ENCODE results near the gene VAMP4.

VAMP4 gene

GRCh38 chr1:171751221-171751620 lies 9.4 kb upstream of the VAMP4 start:
- TF ChIP-seq, protein P1, sequence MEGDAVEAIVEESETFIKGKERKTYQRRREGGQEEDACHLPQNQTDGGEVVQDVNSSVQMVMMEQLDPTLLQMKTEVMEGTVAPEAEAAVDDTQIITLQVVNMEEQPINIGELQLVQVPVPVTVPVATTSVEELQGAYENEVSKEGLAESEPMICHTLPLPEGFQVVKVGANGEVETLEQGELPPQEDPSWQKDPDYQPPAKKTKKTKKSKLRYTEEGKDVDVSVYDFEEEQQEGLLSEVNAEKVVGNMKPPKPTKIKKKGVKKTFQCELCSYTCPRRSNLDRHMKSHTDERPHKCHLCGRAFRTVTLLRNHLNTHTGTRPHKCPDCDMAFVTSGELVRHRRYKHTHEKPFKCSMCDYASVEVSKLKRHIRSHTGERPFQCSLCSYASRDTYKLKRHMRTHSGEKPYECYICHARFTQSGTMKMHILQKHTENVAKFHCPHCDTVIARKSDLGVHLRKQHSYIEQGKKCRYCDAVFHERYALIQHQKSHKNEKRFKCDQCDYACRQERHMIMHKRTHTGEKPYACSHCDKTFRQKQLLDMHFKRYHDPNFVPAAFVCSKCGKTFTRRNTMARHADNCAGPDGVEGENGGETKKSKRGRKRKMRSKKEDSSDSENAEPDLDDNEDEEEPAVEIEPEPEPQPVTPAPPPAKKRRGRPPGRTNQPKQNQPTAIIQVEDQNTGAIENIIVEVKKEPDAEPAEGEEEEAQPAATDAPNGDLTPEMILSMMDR (IDR thresholded peaks at IDR 0.05) = no peak
- TF ChIP-seq ZFX (IDR thresholded peaks at IDR 0.05; ENCODE audit: borderline replicate concordance) = no peak
- no peak overlapping the region for H3K27ac ChIP-seq

GRCh38 chr1:171748651-171749050 lies 6.8 kb upstream of the VAMP4 start:
- H3K27ac ChIP-seq = no peak overlapping the region
- no peak for TF ChIP-seq ZFX (IDR thresholded peaks at IDR 0.05; ENCODE audit: borderline replicate concordance)
- TF ChIP-seq, protein P1 (IDR thresholded peaks at IDR 0.05) = no peak

DNA sequence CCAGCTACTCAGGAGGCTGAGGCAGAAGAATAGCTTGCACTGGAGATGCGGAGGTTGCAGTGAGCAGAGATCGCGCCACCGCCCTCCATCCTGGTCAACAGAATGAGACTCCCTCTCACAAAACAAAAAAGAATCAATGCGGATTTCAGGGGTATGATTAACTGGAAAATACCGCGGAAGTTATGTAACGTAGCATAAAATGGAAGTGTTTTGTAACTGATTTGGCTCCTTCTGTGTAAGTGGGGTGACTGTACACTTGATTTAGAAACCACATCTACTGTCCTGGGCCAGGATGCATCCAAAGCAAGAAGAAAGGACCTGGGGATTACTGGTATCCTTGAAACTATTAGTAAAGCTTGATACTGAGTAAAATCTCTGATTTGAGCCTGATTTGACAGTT lies 3.1 kb upstream of the VAMP4 start:
- TF ChIP-seq, protein P1 (IDR thresholded peaks at IDR 0.05) = no peak
- TF ChIP-seq ZFX (IDR thresholded peaks at IDR 0.05; ENCODE audit: borderline replicate concordance) = no peak

GRCh38 chr1:171743081-171743870 lies 1.4 kb upstream of the VAMP4 start:
- peak overlapping the region; percentile 98 for H3K27ac ChIP-seq
- TF ChIP-seq ZFX (IDR thresholded peaks at IDR 0.05; ENCODE audit: borderline replicate concordance) = no peak
- TF ChIP-seq, protein P1 (IDR thresholded peaks at IDR 0.05) = no peak

More for the DNA sequence above, 3.1 kb upstream of the VAMP4 start:
- no peak overlapping the region for H3K27ac ChIP-seq

DNA sequence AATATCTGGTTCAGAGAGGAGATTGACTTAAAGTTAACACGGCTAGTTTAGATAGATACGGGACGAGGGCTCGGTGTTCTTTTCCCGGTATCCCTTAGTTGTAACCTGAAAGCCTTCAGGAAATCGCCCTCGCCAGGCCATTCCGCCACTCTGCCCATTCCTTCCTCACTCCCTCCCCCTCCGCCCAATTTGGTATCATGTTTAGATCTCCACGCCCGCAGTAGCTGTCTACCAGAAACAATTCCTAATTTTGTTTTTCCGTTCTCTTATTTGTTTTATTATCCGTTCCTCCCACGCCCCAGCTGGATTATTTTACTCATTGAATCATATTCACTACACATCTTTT lies 685 bp upstream of the VAMP4 start:
- TF ChIP-seq ZFX (IDR thresholded peaks at IDR 0.05; ENCODE audit: borderline replicate concordance) = no peak
- TF ChIP-seq, protein P1 (IDR thresholded peaks at IDR 0.05) = no peak

DNA sequence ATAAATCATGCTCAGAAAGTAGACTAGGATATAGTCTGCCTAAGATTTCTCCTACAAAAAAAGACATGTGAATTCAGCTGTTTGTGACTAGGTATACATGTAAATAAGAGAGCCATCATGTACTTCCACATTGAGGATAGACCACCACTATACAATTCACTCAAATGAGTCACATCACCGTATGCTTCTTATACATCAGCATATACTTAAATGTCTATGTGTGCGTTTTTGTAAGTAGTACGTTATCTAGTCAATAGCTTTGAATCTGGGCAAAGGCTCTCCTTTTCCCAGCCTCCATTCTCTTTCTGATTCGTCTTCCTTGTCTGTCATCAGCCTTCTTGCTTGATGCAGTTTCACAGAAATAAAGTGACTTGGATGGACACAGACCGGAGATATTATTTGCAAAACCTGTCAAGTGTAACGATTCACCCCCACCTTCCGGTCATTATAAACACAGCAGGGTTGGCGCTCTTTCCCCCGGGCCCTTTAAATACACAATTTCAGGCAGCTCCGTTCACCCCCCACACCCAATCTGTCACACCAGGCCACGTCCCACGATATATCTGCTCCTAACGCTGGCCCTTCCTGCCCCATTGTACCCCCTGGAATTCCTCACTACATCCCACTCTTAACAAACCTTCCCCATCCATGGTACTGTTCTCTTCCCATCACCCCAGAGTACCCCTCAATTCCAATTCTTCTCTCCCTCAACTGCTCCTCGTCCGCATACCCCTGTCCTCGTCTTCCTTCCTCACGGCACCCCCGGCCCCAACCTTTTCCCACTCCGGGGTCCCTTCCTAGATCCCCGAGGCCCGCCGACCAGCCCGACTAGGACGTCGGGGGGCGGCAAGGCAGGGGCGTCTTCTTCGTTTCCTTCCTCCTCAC lies 636 bp downstream of the VAMP4 start:
- TF ChIP-seq, protein P1 (IDR thresholded peaks at IDR 0.05) = peak; percentile 11; the same call in 1 of the 2 replicates
- no peak for TF ChIP-seq ZFX (IDR thresholded peaks at IDR 0.05; ENCODE audit: borderline replicate concordance)

More for the DNA sequence above, 685 bp upstream of the VAMP4 start:
- peak overlapping the region; percentile 98 for H3K27ac ChIP-seq

More for the DNA sequence above, 636 bp downstream of the VAMP4 start:
- peak overlapping the region; percentile 98 for H3K27ac ChIP-seq
